Measurements from ENCODE around the gene GNPAT.

Gene GNPAT

DNA sequence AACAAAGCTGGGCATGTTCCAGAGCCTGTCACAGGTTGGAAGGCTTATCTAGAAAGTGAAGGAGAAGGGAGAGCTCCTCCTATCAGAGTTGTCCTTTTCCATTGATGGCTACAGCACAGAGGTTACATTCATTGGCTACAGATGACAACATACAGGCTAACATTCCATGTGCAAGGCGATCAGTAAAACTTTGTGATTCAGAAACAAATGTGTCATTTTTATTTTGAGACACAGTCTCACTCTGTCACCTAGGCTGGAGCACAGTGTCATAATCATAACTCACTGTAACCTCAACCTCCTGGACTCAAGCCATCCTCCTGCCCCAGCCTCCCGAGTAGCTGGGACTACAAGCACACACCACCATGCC lies 46.6 kb upstream of the GNPAT start:
- H3K9me2 ChIP-seq (ENCODE audit: low read depth, low read length) = no peaks in the 10 kb centered on the region
- H3K9ac ChIP-seq (ENCODE audit: low read length) = no peak overlapping the region
- TF ChIP-seq, protein P1, sequence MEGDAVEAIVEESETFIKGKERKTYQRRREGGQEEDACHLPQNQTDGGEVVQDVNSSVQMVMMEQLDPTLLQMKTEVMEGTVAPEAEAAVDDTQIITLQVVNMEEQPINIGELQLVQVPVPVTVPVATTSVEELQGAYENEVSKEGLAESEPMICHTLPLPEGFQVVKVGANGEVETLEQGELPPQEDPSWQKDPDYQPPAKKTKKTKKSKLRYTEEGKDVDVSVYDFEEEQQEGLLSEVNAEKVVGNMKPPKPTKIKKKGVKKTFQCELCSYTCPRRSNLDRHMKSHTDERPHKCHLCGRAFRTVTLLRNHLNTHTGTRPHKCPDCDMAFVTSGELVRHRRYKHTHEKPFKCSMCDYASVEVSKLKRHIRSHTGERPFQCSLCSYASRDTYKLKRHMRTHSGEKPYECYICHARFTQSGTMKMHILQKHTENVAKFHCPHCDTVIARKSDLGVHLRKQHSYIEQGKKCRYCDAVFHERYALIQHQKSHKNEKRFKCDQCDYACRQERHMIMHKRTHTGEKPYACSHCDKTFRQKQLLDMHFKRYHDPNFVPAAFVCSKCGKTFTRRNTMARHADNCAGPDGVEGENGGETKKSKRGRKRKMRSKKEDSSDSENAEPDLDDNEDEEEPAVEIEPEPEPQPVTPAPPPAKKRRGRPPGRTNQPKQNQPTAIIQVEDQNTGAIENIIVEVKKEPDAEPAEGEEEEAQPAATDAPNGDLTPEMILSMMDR (IDR thresholded peaks at IDR 0.05; ENCODE audit: low read length) = no peak
- TF ChIP-seq EZH2 (IDR thresholded peaks at IDR 0.05; ENCODE audit: borderline replicate concordance, low read length) = no peak
- H4K20me1 ChIP-seq (ENCODE audit: insufficient read depth, low read length) = no peaks in the 10 kb centered on the region
- no peaks in the 10 kb centered on the region for H3K79me2 ChIP-seq (ENCODE audit: insufficient read depth, low read length)
- H3K27me3 ChIP-seq (ENCODE audit: insufficient read depth, low read length) = peaks cover 5% of the 10 kb centered on the region; the same call in 1 of the 2 replicates
- H3K4me2 ChIP-seq (ENCODE audit: low read length) = no peak overlapping the region
- no peaks in the 10 kb centered on the region for H3K36me3 ChIP-seq (ENCODE audit: insufficient read depth, low read length)
- no peak overlapping the region for H3K4me3 ChIP-seq (ENCODE audit: low read depth, low read length, poor library complexity, severe bottlenecking)
- no peaks in the 10 kb centered on the region for H3K4me1 ChIP-seq (ENCODE audit: insufficient read depth, low read length, severe bottlenecking)
- H3F3A ChIP-seq (ENCODE audit: insufficient read depth, low read length) = no peaks in the 10 kb centered on the region
- no peaks in the 10 kb centered on the region for H3K9me3 ChIP-seq (ENCODE audit: low read length)
- no peak overlapping the region for H2AFZ ChIP-seq (ENCODE audit: low read length)
- no peak overlapping the region for H3K27ac ChIP-seq (ENCODE audit: low read depth, low read length, poor library complexity, severe bottlenecking)

DNA sequence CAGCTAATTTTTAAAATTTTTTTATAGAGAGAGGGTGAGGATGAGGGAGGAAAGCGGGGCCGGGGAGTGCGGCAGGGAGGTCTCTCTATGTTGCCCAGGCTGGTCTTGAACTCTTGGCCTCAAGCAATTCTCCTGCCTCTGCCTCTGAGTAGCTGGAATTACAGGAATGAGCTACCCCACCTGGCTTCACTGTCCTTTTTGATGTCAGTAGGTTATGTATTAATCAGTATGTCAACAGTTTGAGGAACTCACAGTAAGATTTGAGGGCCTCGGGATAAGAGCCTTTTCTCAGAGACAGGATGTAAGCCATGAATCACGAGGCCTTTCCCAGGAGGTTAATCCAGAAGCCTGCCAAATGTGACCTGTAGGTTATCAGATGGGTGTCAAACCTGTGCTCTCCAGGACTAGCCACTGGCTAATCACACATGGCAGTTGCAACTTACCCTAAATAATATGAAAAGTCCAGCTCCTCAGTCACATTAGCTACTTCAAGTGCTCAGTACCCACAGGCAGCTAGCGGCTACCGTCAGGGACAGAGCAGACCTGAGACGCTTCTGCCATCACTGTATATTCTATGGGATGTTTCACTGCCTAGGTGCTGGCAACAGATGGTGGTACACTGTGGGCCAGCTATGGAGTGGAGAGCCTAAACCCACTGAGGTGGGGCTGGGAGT lies 46.0 kb upstream of the GNPAT start:
- no peaks in the 10 kb centered on the region for H3F3A ChIP-seq (ENCODE audit: insufficient read depth, low read length)
- H4K20me1 ChIP-seq (ENCODE audit: insufficient read depth, low read length) = no peaks in the 10 kb centered on the region
- H3K4me2 ChIP-seq (ENCODE audit: low read length) = no peak overlapping the region
- H3K27me3 ChIP-seq (ENCODE audit: insufficient read depth, low read length) = peaks cover under 1% of the 10 kb centered on the region; the same call in 1 of the 2 replicates
- H3K36me3 ChIP-seq (ENCODE audit: insufficient read depth, low read length) = no peaks in the 10 kb centered on the region
- H3K9me3 ChIP-seq (ENCODE audit: low read length) = no peaks in the 10 kb centered on the region
- no peaks in the 10 kb centered on the region for H3K4me1 ChIP-seq (ENCODE audit: insufficient read depth, low read length, severe bottlenecking)
- H2AFZ ChIP-seq (ENCODE audit: low read length) = no peak overlapping the region
- no peaks in the 10 kb centered on the region for H3K79me2 ChIP-seq (ENCODE audit: insufficient read depth, low read length)
- no peak for TF ChIP-seq EZH2 (IDR thresholded peaks at IDR 0.05; ENCODE audit: borderline replicate concordance, low read length)
- TF ChIP-seq, protein P1 (IDR thresholded peaks at IDR 0.05; ENCODE audit: low read length) = no peak
- no peak overlapping the region for H3K9ac ChIP-seq (ENCODE audit: low read length)
- no peak overlapping the region for H3K27ac ChIP-seq (ENCODE audit: low read depth, low read length, poor library complexity, severe bottlenecking)
- no peaks in the 10 kb centered on the region for H3K9me2 ChIP-seq (ENCODE audit: low read depth, low read length)
- H3K4me3 ChIP-seq (ENCODE audit: low read depth, low read length, poor library complexity, severe bottlenecking) = no peak overlapping the region

DNA sequence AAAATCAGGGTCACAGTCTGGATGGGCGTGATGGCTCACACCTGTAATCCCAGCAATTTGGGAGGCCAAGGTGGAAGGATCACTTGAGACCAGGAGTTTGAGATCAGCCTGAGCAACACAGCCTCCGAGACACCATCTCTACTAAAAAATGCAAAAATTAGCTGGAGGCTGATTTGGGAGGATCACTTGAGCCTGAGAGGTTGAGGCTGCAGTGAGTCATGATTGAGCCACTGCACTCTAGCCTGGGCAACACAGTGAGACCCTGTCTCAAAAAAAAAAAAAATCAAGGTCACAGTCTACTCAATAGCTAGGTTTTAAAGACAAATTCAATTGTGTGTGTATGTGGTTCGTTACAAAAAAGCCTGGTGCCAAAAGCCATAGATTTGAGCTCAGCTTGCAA lies 44.7 kb upstream of the GNPAT start:
- no peak overlapping the region for H3K27ac ChIP-seq (ENCODE audit: low read depth, low read length, poor library complexity, severe bottlenecking)
- no peaks in the 10 kb centered on the region for H3K4me1 ChIP-seq (ENCODE audit: insufficient read depth, low read length, severe bottlenecking)
- H3K9ac ChIP-seq (ENCODE audit: low read length) = no peak overlapping the region
- no peak overlapping the region for H3K4me3 ChIP-seq (ENCODE audit: low read depth, low read length, poor library complexity, severe bottlenecking)
- no peaks in the 10 kb centered on the region for H3K36me3 ChIP-seq (ENCODE audit: insufficient read depth, low read length)
- TF ChIP-seq, protein P1 (IDR thresholded peaks at IDR 0.05; ENCODE audit: low read length) = no peak
- TF ChIP-seq EZH2 (IDR thresholded peaks at IDR 0.05; ENCODE audit: borderline replicate concordance, low read length) = no peak
- no peaks in the 10 kb centered on the region for H3K9me2 ChIP-seq (ENCODE audit: low read depth, low read length)
- H3K27me3 ChIP-seq (ENCODE audit: insufficient read depth, low read length) = no peaks in the 10 kb centered on the region
- H3F3A ChIP-seq (ENCODE audit: insufficient read depth, low read length) = no peaks in the 10 kb centered on the region
- no peak overlapping the region for H3K4me2 ChIP-seq (ENCODE audit: low read length)
- H3K9me3 ChIP-seq (ENCODE audit: low read length) = no peaks in the 10 kb centered on the region
- H2AFZ ChIP-seq (ENCODE audit: low read length) = no peak overlapping the region
- no peaks in the 10 kb centered on the region for H3K79me2 ChIP-seq (ENCODE audit: insufficient read depth, low read length)
- no peaks in the 10 kb centered on the region for H4K20me1 ChIP-seq (ENCODE audit: insufficient read depth, low read length)
